BE2C (cell line): Measurements from ENCODE around the gene PPP5C.
"Not testable (repeated sequence)": the region's sequence is repeated elsewhere in the genome, so short reads cannot be mapped to it uniquely, and the experiment has no call there.

Experiments
- DNase-seq: peaks from one replicate; pipeline ENCODE4 v3.0.0-alpha.2; 2020
- H3K27me3 ChIP-seq: fragments of 250-450 bp; sonication (Bioruptor Pico); 2 replicates; pipeline ENCODE4 v1.5.1; 2020; ENCODE audit warnings: mild to moderate bottlenecking
- H3K36me3 ChIP-seq: fragments of 250-450 bp; sonication (Bioruptor Pico); 2 replicates; pipeline ENCODE4 v1.5.1; 2020; ENCODE audit warnings: mild to moderate bottlenecking
- H3K4me1 ChIP-seq: fragments of 250-450 bp; sonication (Bioruptor Pico); 2 replicates; pipeline ENCODE4 v1.5.1; 2020
- H3K4me3 ChIP-seq: 2 replicates; pipeline ENCODE4 v1.5.1; 2011; ENCODE audit warnings: low read depth, low read length
- H3K9me3 ChIP-seq: fragments of 250-450 bp; sonication (Bioruptor Pico); 2 replicates; pipeline ENCODE4 v1.5.1; 2020
- CTCF ChIP-seq: IDR thresholded peaks from 2 replicates; pipeline ENCODE4 v1.5.1; 2012; ENCODE audit warnings: mild to moderate bottlenecking, low read depth, low read length

PPP5C gene

GRCh38 chr19:46374536-46375475, 27.9 kb downstream of the PPP5C start:
- Histone ChIP-seq H3K4me3 (no peak overlapping the region), H3K27me3 (no peaks in the 10 kb centered on the region), H3K9me3 (no peaks in the 10 kb centered on the region), H3K36me3 (peaks cover 63% of the 10 kb centered on the region), H3K4me1 (no peaks in the 10 kb centered on the region)
- no peak for DNase-seq
- TF ChIP-seq CTCF = no peak

- not testable (repeated sequence) for H3K4me3 ChIP-seq, H3K27me3 ChIP-seq, DNase-seq, H3K9me3 ChIP-seq, H3K4me1 ChIP-seq
- H3K36me3 ChIP-seq = peaks cover 65% of the 10 kb centered on the region
These were observed 28.7 kb downstream of the PPP5C start for GRCh38 chr19:46375476-46376067.

- Histone ChIP-seq H3K4me1 (no peaks in the 10 kb centered on the region), H3K27me3 (no peaks in the 10 kb centered on the region), H3K9me3 (no peaks in the 10 kb centered on the region), H3K4me3 (no peak overlapping the region), H3K36me3 (peaks cover 75% of the 10 kb centered on the region)
- no peak for DNase-seq
- TF ChIP-seq CTCF = no peak
These were observed 29.6 kb downstream of the PPP5C start for GRCh38 chr19:46376241-46377153.

GRCh38 chr19:46378268-46378667, 31.4 kb downstream of the PPP5C start:
- H3K4me1 ChIP-seq = no peaks in the 10 kb centered on the region
- H3K27me3 ChIP-seq = no peaks in the 10 kb centered on the region
- TF ChIP-seq CTCF = no peak
- H3K9me3 ChIP-seq = no peaks in the 10 kb centered on the region
- no peak overlapping the region for H3K4me3 ChIP-seq
- DNase-seq = no peak
- H3K36me3 ChIP-seq = peaks cover 85% of the 10 kb centered on the region

- Histone ChIP-seq H3K36me3 (peaks cover 92% of the 10 kb centered on the region), H3K9me3 (no peaks in the 10 kb centered on the region), H3K27me3 (no peaks in the 10 kb centered on the region), H3K4me3 (no peak overlapping the region), H3K4me1 (no peaks in the 10 kb centered on the region)
- TF ChIP-seq CTCF = no peak
- no peak for DNase-seq
These were observed 33.8 kb downstream of the PPP5C start for GRCh38 chr19:46380690-46381089.

- Histone ChIP-seq H3K4me1 (no peaks in the 10 kb centered on the region), H3K27me3 (no peaks in the 10 kb centered on the region), H3K9me3 (no peaks in the 10 kb centered on the region), H3K36me3 (peaks cover 86% of the 10 kb centered on the region), H3K4me3 (no peak overlapping the region)
- no peak for DNase-seq
- no peak for TF ChIP-seq CTCF
These were observed 34.5 kb downstream of the PPP5C start for GRCh38 chr19:46381346-46381745.
